Nephron (organoid): ENCODE measurements around the gene MGAT4D.

Source experiments
- H3K27ac Mint-ChIP-seq, 3 experiments: 2 replicates each; pipeline ENCODE4 v1.8.0; 2020; ENCODE audit warnings: mixed read lengths in 3 of 3, mild to moderate bottlenecking in 2 of 3, moderate library complexity in 1 of 3
- H3K27me3 Mint-ChIP-seq: 2 replicates; pipeline ENCODE4 v1.8.0; 2021; ENCODE audit warnings: low read depth, mild to moderate bottlenecking, moderate library complexity, mixed read lengths
- H3K36me3 Mint-ChIP-seq: 2 replicates; pipeline ENCODE4 v1.8.0; 2020; ENCODE audit warnings: low read depth, mixed read lengths
- H3K4me1 Mint-ChIP-seq: 2 replicates; pipeline ENCODE4 v1.8.0; 2020; ENCODE audit warnings: mixed read lengths
- H3K4me3 Mint-ChIP-seq, 3 experiments: 2 replicates each; pipeline ENCODE4 v1.8.0; 2020; ENCODE audit warnings: mild to moderate bottlenecking in 3 of 3, mixed read lengths in 3 of 3, moderate library complexity in 2 of 3
- H3K9me3 Mint-ChIP-seq: 2 replicates; pipeline ENCODE4 v1.8.0; 2020; ENCODE audit warnings: mixed read lengths
- CTCF ChIP-seq, 3 experiments: fragments of 200-600 bp; sonication (generic); IDR thresholded peaks; one replicate each; pipeline ENCODE4 v1.5.0; 2021; ENCODE audit warnings: antibody characterized with exemption in 3 of 3; ENCODE audit not compliant: unreplicated experiment in 3 of 3

The MGAT4D gene

GRCh38 chr4:140472156-140472555 lies 25.9 kb downstream of the MGAT4D start:
- Mint-ChIP-seq H3K4me3 (no peak overlapping the region), H3K27me3 (peaks cover 7% of the 10 kb centered on the region), H3K9me3 (no peaks in the 10 kb centered on the region), H3K36me3 (no peaks in the 10 kb centered on the region), H3K27ac (no peak overlapping the region), H3K4me1 (no peaks in the 10 kb centered on the region)
- TF ChIP-seq CTCF (IDR thresholded peaks at IDR 0.05; ENCODE audit: unreplicated experiment in 3 of 3), result no peak

GRCh38 chr4:140469791-140470733 lies 28.0 kb downstream of the MGAT4D start:
- H3K9me3 Mint-ChIP-seq, result no peaks in the 10 kb centered on the region
- H3K4me1 Mint-ChIP-seq, result no peaks in the 10 kb centered on the region
- no peak overlapping the region for H3K4me3 Mint-ChIP-seq
- no peak for TF ChIP-seq CTCF (IDR thresholded peaks at IDR 0.05; ENCODE audit: unreplicated experiment in 3 of 3)
- H3K36me3 Mint-ChIP-seq, result no peaks in the 10 kb centered on the region
- H3K27ac Mint-ChIP-seq, result no peak overlapping the region
- H3K27me3 Mint-ChIP-seq, result peaks cover 7% of the 10 kb centered on the region

- H3K4me1 Mint-ChIP-seq, result no peaks in the 10 kb centered on the region
- H3K27me3 Mint-ChIP-seq, result peaks cover 7% of the 10 kb centered on the region
- no peaks in the 10 kb centered on the region for H3K9me3 Mint-ChIP-seq
- H3K27ac Mint-ChIP-seq, result no peak overlapping the region
- no peaks in the 10 kb centered on the region for H3K36me3 Mint-ChIP-seq
- no peak for TF ChIP-seq CTCF (IDR thresholded peaks at IDR 0.05; ENCODE audit: unreplicated experiment in 3 of 3)
- H3K4me3 Mint-ChIP-seq, result no peak overlapping the region
Observed at GRCh38 chr4:140466146-140466545, 31.9 kb downstream of the MGAT4D start.

- Mint-ChIP-seq H3K27ac (no peak overlapping the region), H3K27me3 (no peaks in the 10 kb centered on the region), H3K4me3 (no peak overlapping the region), H3K36me3 (no peaks in the 10 kb centered on the region), H3K9me3 (no peaks in the 10 kb centered on the region), H3K4me1 (no peaks in the 10 kb centered on the region)
- no peak for TF ChIP-seq CTCF (IDR thresholded peaks at IDR 0.05; ENCODE audit: unreplicated experiment in 3 of 3)
Observed at GRCh38 chr4:140463614-140464013, 34.5 kb downstream of the MGAT4D start.

GRCh38 chr4:140463182-140463581 lies 34.9 kb downstream of the MGAT4D start:
- Mint-ChIP-seq H3K27ac (no peak overlapping the region), H3K27me3 (no peaks in the 10 kb centered on the region), H3K4me1 (no peaks in the 10 kb centered on the region), H3K36me3 (no peaks in the 10 kb centered on the region), H3K9me3 (no peaks in the 10 kb centered on the region), H3K4me3 (no peak overlapping the region)
- TF ChIP-seq CTCF (IDR thresholded peaks at IDR 0.05; ENCODE audit: unreplicated experiment in 3 of 3), result no peak

- no peak for TF ChIP-seq CTCF (IDR thresholded peaks at IDR 0.05; ENCODE audit: unreplicated experiment in 3 of 3)
- Mint-ChIP-seq H3K4me1 (no peaks in the 10 kb centered on the region), H3K9me3 (peaks cover 4% of the 10 kb centered on the region), H3K27me3 (peaks cover 3% of the 10 kb centered on the region), H3K27ac (no peak overlapping the region), H3K36me3 (no peaks in the 10 kb centered on the region), H3K4me3 (no peak overlapping the region)
Observed at GRCh38 chr4:140450352-140450751, 47.7 kb downstream of the MGAT4D start.
